ENCODE measurements around the gene SYK.
"Not testable (repeated sequence)": the region's sequence is repeated elsewhere in the genome, so short reads cannot be mapped to it uniquely, and the experiment has no call there.

Gene SYK

GRCh38 chr9:90783552-90783951, 18.1 kb upstream of the SYK start:
- H3K4me3 ChIP-seq (ENCODE audit: low read depth, low read length) = no peak overlapping the region
- no peak for TF ChIP-seq CTCF (IDR thresholded peaks at IDR 0.05; ENCODE audit: low read depth, low read length, missing control alignments)
- no peak for DNase-seq (ENCODE audit: low read depth)
- in situ Hi-C loops (cut with HindIII; ENCODE audit: low sequenced_read_pairs) = no loop called here

GRCh38 chr9:90783964-90784363, 17.7 kb upstream of the SYK start:
- H3K4me3 ChIP-seq (ENCODE audit: low read depth, low read length) = no peak overlapping the region
- DNase-seq (ENCODE audit: low read depth) = no peak
- TF ChIP-seq CTCF (IDR thresholded peaks at IDR 0.05; ENCODE audit: low read depth, low read length, missing control alignments) = no peak
- in situ Hi-C loops (cut with HindIII; ENCODE audit: low sequenced_read_pairs) = no loop called here

DNA sequence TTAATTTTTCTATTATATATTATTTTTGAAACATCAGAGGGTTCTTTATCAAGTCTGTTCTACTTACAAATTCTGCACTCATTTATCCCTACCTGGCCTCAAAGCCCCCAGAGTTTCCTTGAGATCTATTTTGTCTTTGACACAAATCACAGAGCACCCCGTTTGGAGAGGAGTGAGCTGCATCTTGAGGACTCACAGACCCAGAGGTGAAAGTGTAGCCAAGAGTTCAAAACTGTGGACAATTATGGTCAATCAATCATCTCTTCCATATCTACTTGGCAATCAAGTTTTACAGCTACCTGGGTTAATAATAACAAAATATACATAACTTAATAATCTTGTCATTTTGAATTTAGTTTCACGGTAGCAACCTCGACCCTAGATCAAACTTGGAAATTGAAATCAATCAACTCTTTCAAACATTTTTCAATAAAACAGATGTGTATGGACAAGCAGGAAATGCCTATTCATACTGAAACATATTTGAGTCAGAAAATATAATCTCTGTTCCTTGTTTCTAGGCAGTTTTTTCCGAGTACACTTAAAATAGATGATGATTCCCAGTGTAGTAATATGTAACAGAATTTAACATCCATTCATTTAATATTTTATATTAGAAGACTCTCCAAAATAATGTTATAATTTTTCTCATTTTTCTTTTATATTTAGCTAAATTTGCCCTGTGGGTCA, 13.7 kb upstream of the SYK start:
- TF ChIP-seq CTCF (IDR thresholded peaks at IDR 0.05; ENCODE audit: low read depth, low read length, missing control alignments) = no peak
- no peak for DNase-seq (ENCODE audit: low read depth)
- H3K4me3 ChIP-seq (ENCODE audit: low read depth, low read length) = no peak overlapping the region
- in situ Hi-C loops (cut with HindIII; ENCODE audit: low sequenced_read_pairs) = no loop called here

- DNase-seq (ENCODE audit: low read depth); in situ Hi-C loops (cut with HindIII; ENCODE audit: low sequenced_read_pairs); H3K4me3 ChIP-seq (ENCODE audit: low read depth, low read length): not testable (repeated sequence)
These were observed 13.1 kb upstream of the SYK start for GRCh38 chr9:90788527-90788926.

GRCh38 chr9:90789408-90789807, 12.2 kb upstream of the SYK start:
- TF ChIP-seq CTCF (IDR thresholded peaks at IDR 0.05; ENCODE audit: low read depth, low read length, missing control alignments) = no peak
- no peak for DNase-seq (ENCODE audit: low read depth)
- in situ Hi-C loops (cut with HindIII; ENCODE audit: low sequenced_read_pairs) = no loop called here
- H3K4me3 ChIP-seq (ENCODE audit: low read depth, low read length) = no peak overlapping the region

GRCh38 chr9:90789862-90790261, 11.8 kb upstream of the SYK start:
- in situ Hi-C loops (cut with HindIII; ENCODE audit: low sequenced_read_pairs) = no loop called here
- DNase-seq (ENCODE audit: low read depth) = no peak
- TF ChIP-seq CTCF (IDR thresholded peaks at IDR 0.05; ENCODE audit: low read depth, low read length, missing control alignments) = no peak
- no peak overlapping the region for H3K4me3 ChIP-seq (ENCODE audit: low read depth, low read length)

- in situ Hi-C loops (cut with HindIII; ENCODE audit: low sequenced_read_pairs); H3K4me3 ChIP-seq (ENCODE audit: low read depth, low read length); DNase-seq (ENCODE audit: low read depth): not testable (repeated sequence)
These were observed 8.6 kb upstream of the SYK start for GRCh38 chr9:90793024-90793423.

- H3K4me3 ChIP-seq (ENCODE audit: low read depth, low read length) = no peak overlapping the region
- in situ Hi-C loops (cut with HindIII; ENCODE audit: low sequenced_read_pairs) = no loop called here
- no peak for TF ChIP-seq CTCF (IDR thresholded peaks at IDR 0.05; ENCODE audit: low read depth, low read length, missing control alignments)
- DNase-seq (ENCODE audit: low read depth) = no peak
These were observed 7.9 kb upstream of the SYK start for GRCh38 chr9:90793729-90794128.
